Activated CD4-positive, CD25-positive, alpha-beta regulatory T cell treated with anti-CD3 and anti-CD28 coated beads, Interleukin-2, amount 50 U/mL, for 16 hours (primary cell): ENCODE results near the gene LYRM4.

Experiments
- DNase-seq: peaks from one replicate; pipeline ENCODE4 v3.0.0-alpha.2; 2020; ENCODE audit warnings: low read depth, low spot score

LYRM4 gene

GRCh38 chr6:5205877-5206850 lies 54.6 kb downstream of the LYRM4 start:
- DNase-seq = no peak

- no peak for DNase-seq
Observed at GRCh38 chr6:5205035-5205507, 55.7 kb downstream of the LYRM4 start.

- no peak for DNase-seq
Observed at GRCh38 chr6:5204376-5204775, 56.4 kb downstream of the LYRM4 start.

GRCh38 chr6:5203546-5203945 lies 57.2 kb downstream of the LYRM4 start:
- no peak for DNase-seq

- DNase-seq = no peak
Observed at GRCh38 chr6:5202941-5203340, 57.8 kb downstream of the LYRM4 start.

- DNase-seq = no peak
Observed at GRCh38 chr6:5202206-5202605, 58.5 kb downstream of the LYRM4 start.

- DNase-seq = no peak
Observed at GRCh38 chr6:5201271-5201670, 59.5 kb downstream of the LYRM4 start.

GRCh38 chr6:5199702-5200101 lies 61.0 kb downstream of the LYRM4 start:
- DNase-seq = no peak

GRCh38 chr6:5199283-5199682 lies 61.5 kb downstream of the LYRM4 start:
- no peak for DNase-seq

GRCh38 chr6:5197084-5197483 lies 63.7 kb downstream of the LYRM4 start:
- DNase-seq = no peak

- no peak for DNase-seq
Observed at GRCh38 chr6:5192135-5192794, 68.5 kb downstream of the LYRM4 start.

- no peak for DNase-seq
Observed at GRCh38 chr6:5191722-5192121, 69.0 kb downstream of the LYRM4 start.

GRCh38 chr6:5191222-5191621 lies 69.5 kb downstream of the LYRM4 start:
- DNase-seq = no peak

GRCh38 chr6:5190507-5190906 lies 70.2 kb downstream of the LYRM4 start:
- no peak for DNase-seq

- no peak for DNase-seq
Observed at GRCh38 chr6:5188646-5189045, 72.1 kb downstream of the LYRM4 start.

GRCh38 chr6:5184878-5185277 lies 75.9 kb downstream of the LYRM4 start:
- no peak for DNase-seq

- no peak for DNase-seq
Observed at GRCh38 chr6:5184218-5184617, 76.5 kb downstream of the LYRM4 start.

GRCh38 chr6:5181510-5182317 lies 79.0 kb downstream of the LYRM4 start:
- DNase-seq = no peak

GRCh38 chr6:5180636-5181035 lies 80.1 kb downstream of the LYRM4 start:
- DNase-seq = no peak

GRCh38 chr6:5179917-5180316 lies 80.8 kb downstream of the LYRM4 start:
- DNase-seq = no peak

- DNase-seq = no peak
Observed at GRCh38 chr6:5178806-5179205, 81.9 kb downstream of the LYRM4 start.

GRCh38 chr6:5175635-5176034 lies 85.1 kb downstream of the LYRM4 start:
- DNase-seq = no peak
